Hepatocyte (in vitro differentiated cells): ENCODE measurements around the gene PRM3. TPM values are rescaled to one million over a fixed set of nuclear protein-coding genes. Genes with fewer than 3 reads are reported as not detected.

Experiments
- DNase-seq: peaks from one replicate; pipeline ENCODE4 v3.0.0-alpha.2; 2016; ENCODE audit warnings: low spot score
- H2AFZ ChIP-seq: fragments of 200-600 bp; sonication (generic); 2 replicates; pipeline ENCODE4 v1.6.0; 2016; ENCODE audit warnings: antibody characterized with exemption, mild to moderate bottlenecking
- H3K27ac ChIP-seq: fragments of 200-600 bp; sonication (generic); 2 replicates; pipeline ENCODE4 v1.5.1; 2016; ENCODE audit warnings: mild to moderate bottlenecking
- H3K27me3 ChIP-seq: fragments of 200-600 bp; sonication (generic); 2 replicates; pipeline ENCODE4 v1.6.1; 2016
- H3K36me3 ChIP-seq: fragments of 200-600 bp; sonication (generic); replicated peaks from 2 replicates; pipeline ENCODE4 v1.5.1; 2016; ENCODE audit warnings: low read depth; ENCODE audit not compliant: insufficient read depth
- H3K4me1 ChIP-seq: fragments of 200-600 bp; sonication (generic); 2 replicates; pipeline ENCODE4 v1.5.1; 2016; ENCODE audit warnings: mild to moderate bottlenecking, moderate library complexity; ENCODE audit not compliant: insufficient read depth
- H3K4me2 ChIP-seq: fragments of 200-600 bp; sonication (generic); 2 replicates; pipeline ENCODE4 v1.6.0; 2016
- H3K4me3 ChIP-seq: fragments of 200-600 bp; sonication (generic); 2 replicates; pipeline ENCODE4 v1.5.1; 2016; ENCODE audit warnings: mild to moderate bottlenecking
- H3K79me2 ChIP-seq: fragments of 200-600 bp; sonication (generic); 2 replicates; pipeline ENCODE4 v1.6.0; 2017; ENCODE audit warnings: mild to moderate bottlenecking
- H3K9me2 ChIP-seq: fragments of 200-600 bp; sonication (generic); replicated peaks from 2 replicates; pipeline ENCODE4 v1.6.0; 2017; ENCODE audit warnings: mild to moderate bottlenecking; ENCODE audit not compliant: insufficient read depth
- H3K9me3 ChIP-seq: fragments of 200-600 bp; sonication (generic); 2 replicates; pipeline ENCODE4 v1.5.1; 2016; ENCODE audit warnings: low read depth, mild to moderate bottlenecking
- H4K20me1 ChIP-seq: fragments of 200-600 bp; sonication (generic); 2 replicates; pipeline ENCODE4 v1.6.0; 2016; ENCODE audit warnings: mild to moderate bottlenecking; ENCODE audit not compliant: insufficient read depth, poor library complexity, severe bottlenecking
- EZH2 ChIP-seq: fragments of 200-600 bp; sonication (generic); IDR thresholded peaks from 2 replicates; pipeline ENCODE4 v1.6.1; 2016; ENCODE audit warnings: antibody characterized with exemption, mild to moderate bottlenecking, borderline replicate concordance
- EZH2phosphoT487 ChIP-seq: fragments of 200-600 bp; sonication (generic); IDR thresholded peaks from one replicate; pipeline ENCODE4 v1.6.1; 2018; ENCODE audit warnings: antibody characterized with exemption, mild to moderate bottlenecking, low read depth, moderate library complexity; ENCODE audit not compliant: unreplicated experiment, severe bottlenecking
- WGBS: methylation state at CpG from one replicate; pipeline ENCODE4 v1.1.6; 2016; ENCODE audit warnings: low lambda C conversion rate; ENCODE audit errors: missing lambda C conversion rate; 5-methylcytosine and 5-hydroxymethylcytosine counted together
- polyA plus RNA-seq: library from polyadenylated mRNA; unstranded; fragments of >200 nt; fragmentation: Nextera tagmentation; extraction: Ambion mirVana; gene quantifications from 2 replicates; pipeline ENCODE4 v1.2.1, GENCODE V29; 2016
- total RNA-seq: library from RNA; depleted of rRNA; stranded (reverse); fragments of >200 nt; gene quantifications from 2 replicates; pipeline ENCODE4 v1.2.3, GENCODE V29; 2014
- TF ChIP-seq, protein P1 (sequence below): fragments of 200-600 bp; sonication (generic); IDR thresholded peaks from 2 replicates; pipeline ENCODE4 v1.5.1; 2016; ENCODE audit warnings: antibody characterized with exemption, mild to moderate bottlenecking; ENCODE audit not compliant: poor library complexity

PRM3 gene
- total and polyA plus RNA-seq, 2 experiments from 2014 or later, result not detected

DNA sequence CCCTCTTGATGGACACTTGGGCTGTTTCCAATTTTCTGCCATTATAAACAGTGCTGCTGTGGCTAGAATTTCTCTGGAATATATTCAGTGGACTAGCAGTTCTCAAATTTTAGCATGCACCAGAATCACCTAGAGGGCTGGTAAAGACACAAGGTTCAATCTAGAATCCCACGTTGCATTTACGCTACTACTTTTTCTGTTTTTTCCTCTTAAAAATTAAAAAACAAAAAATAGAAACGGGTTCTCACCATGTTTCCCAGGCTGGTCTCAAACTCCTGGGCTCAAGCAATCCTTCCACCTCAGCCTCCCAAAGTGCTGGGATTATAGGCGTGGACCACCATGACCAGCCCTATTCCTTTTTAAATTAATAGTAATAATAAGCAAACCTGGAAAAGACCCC is 22.2 kb upstream of the PRM3 start:
- Histone ChIP-seq H3K4me3 (no peak overlapping the region), H3K27ac (peak overlapping the region; percentile 83), H3K9me3 (no peaks in the 10 kb centered on the region), H3K36me3 (no peaks in the 10 kb centered on the region), H3K4me1 (peaks cover 38% of the 10 kb centered on the region), H3K79me2 (no peaks in the 10 kb centered on the region), H3K9me2 (no peaks in the 10 kb centered on the region), H4K20me1 (no peaks in the 10 kb centered on the region), H3K4me2 (no peak overlapping the region), H3K27me3 (no peaks in the 10 kb centered on the region), H2AFZ (no peak overlapping the region)
- WGBS, result 95% methylated on average over 4 of the region's 4 CpGs
- DNase-seq, result no peak
- TF ChIP-seq EZH2phosphoT487 (no peak), EZH2 (no peak)
- TF ChIP-seq, protein P1, sequence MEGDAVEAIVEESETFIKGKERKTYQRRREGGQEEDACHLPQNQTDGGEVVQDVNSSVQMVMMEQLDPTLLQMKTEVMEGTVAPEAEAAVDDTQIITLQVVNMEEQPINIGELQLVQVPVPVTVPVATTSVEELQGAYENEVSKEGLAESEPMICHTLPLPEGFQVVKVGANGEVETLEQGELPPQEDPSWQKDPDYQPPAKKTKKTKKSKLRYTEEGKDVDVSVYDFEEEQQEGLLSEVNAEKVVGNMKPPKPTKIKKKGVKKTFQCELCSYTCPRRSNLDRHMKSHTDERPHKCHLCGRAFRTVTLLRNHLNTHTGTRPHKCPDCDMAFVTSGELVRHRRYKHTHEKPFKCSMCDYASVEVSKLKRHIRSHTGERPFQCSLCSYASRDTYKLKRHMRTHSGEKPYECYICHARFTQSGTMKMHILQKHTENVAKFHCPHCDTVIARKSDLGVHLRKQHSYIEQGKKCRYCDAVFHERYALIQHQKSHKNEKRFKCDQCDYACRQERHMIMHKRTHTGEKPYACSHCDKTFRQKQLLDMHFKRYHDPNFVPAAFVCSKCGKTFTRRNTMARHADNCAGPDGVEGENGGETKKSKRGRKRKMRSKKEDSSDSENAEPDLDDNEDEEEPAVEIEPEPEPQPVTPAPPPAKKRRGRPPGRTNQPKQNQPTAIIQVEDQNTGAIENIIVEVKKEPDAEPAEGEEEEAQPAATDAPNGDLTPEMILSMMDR, result no peak

DNA sequence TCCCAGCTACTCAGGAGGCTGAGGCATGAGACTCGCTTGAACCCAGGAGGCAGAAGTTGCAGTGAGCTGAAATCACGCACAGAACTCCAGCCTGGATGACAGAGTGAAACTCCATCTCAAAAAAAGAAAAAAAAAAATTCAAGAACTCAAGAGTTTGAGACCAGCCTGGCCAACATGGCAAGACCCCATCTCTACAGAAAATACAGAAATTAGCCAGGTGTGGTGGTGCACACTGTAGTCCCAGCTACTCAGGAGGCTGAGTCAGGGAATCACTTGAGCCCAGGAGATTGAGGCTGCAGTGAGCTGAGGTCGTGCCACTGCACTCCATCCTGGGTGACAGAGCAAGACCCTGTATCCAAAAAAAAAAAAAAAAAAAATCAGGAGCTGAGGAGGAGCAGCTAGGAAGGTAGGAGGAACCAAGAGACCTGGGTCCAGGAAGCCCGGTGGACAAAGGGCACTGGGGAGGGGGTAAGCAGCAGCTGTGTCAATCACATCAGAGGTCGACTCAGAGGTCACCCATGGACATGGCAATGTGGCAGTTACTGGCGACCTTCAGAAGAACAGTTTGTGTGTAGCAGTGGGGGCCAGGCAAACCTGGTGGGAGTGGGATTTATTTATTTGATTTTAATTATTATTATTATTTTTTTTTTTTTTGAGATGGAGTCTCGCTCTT is 18.8 kb upstream of the PRM3 start:
- Histone ChIP-seq H3K9me2 (no peaks in the 10 kb centered on the region), H2AFZ (no peak overlapping the region), H3K9me3 (no peaks in the 10 kb centered on the region), H3K4me3 (no peak overlapping the region), H3K79me2 (no peaks in the 10 kb centered on the region), H3K4me2 (no peak overlapping the region), H3K4me1 (peaks cover 21% of the 10 kb centered on the region), H3K36me3 (no peaks in the 10 kb centered on the region), H3K27me3 (no peaks in the 10 kb centered on the region), H4K20me1 (no peaks in the 10 kb centered on the region), H3K27ac (no peak overlapping the region)
- TF ChIP-seq, protein P1, result no peak
- TF ChIP-seq EZH2, result no peak
- TF ChIP-seq EZH2phosphoT487, result no peak
- 92% methylated on average over 7 of the region's 7 CpGs for WGBS
- no peak for DNase-seq

DNA sequence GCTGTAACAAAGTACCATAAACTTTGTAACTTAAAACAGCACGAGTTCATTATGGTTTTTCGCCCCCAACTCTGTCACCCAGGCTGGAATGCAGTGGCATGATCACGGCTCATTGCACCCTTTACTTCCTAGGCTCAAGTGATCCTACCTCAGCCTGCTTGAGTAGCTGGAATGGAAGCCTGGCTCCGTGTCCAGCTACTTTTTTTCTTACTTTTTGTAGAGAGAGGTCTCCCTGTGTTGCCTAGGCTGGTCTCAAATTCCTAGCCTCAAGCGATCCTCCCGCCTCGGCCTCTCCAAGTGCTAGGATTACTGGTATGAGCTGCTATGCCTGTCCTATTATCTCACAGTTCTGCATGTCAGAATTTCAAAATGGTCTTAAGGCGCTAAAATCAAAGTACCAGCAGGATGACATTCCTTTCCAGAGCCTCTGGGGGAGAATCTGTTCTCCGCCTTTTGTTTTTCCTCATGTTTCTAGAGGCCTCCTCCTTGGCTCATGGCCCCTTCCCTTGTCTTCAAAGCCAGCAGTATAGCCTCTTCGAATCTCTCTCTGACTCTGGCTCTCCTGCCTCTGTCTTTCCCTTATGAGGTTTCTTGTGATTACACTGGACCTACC is 17.8 kb upstream of the PRM3 start:
- no peak for DNase-seq
- no peaks in the 10 kb centered on the region for H3K9me3 ChIP-seq
- no peak for TF ChIP-seq EZH2
- TF ChIP-seq EZH2phosphoT487, result no peak
- TF ChIP-seq, protein P1, result no peak
- H4K20me1 ChIP-seq, result no peaks in the 10 kb centered on the region
- no peak overlapping the region for H2AFZ ChIP-seq
- 52% methylated on average over 10 of the region's 10 CpGs for WGBS
- no peaks in the 10 kb centered on the region for H3K36me3 ChIP-seq
- no peak overlapping the region for H3K4me3 ChIP-seq
- no peak overlapping the region for H3K4me2 ChIP-seq
- peaks cover 11% of the 10 kb centered on the region for H3K4me1 ChIP-seq
- H3K27me3 ChIP-seq, result no peaks in the 10 kb centered on the region
- no peaks in the 10 kb centered on the region for H3K9me2 ChIP-seq
- no peaks in the 10 kb centered on the region for H3K79me2 ChIP-seq
- H3K27ac ChIP-seq, result no peak overlapping the region
